Testis (tissue), 2 donors: ENCODE measurements around the gene USF2.

Experiments used
- POLR2A ChIP-seq: fragments of 450-650 bp; IDR thresholded peaks from one replicate; pipeline ENCODE4 v1.6.1; 2017; ENCODE audit warnings: antibody characterized with exemption, mild to moderate bottlenecking, moderate library complexity
- TF ChIP-seq, protein P1 (sequence below), 3 experiments: fragments of 450-650 bp in 2 of 3; fragments of 200-600 bp in 1 of 3; sonication (generic) in 1 of 3; IDR thresholded peaks; one replicate each; pipeline ENCODE4 v1.5.1; 2016 to 2019; ENCODE audit warnings: antibody characterized with exemption in 3 of 3, mild to moderate bottlenecking in 2 of 3, moderate library complexity in 1 of 3

DNA sequence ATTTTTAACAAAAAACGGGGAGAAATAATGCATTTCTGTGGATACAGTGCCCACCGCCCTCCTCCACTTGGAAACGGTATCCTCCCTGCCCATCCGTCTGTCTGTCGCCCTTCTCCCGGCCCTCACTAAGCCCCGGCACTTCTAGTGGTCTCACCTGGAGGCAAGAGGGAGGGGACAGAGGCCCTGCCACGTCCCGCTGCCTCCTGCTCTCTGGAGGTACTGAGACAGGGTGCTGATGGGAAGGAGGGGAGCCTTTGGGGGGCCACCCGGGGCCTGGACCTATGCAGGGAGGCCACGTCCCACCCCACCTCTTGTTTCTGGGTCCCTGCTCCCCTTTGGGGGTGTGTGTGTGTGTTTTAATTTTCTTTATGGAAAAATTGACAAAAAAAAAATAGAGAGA, 10.6 kb downstream of the USF2 start:
- TF ChIP-seq, protein P1, sequence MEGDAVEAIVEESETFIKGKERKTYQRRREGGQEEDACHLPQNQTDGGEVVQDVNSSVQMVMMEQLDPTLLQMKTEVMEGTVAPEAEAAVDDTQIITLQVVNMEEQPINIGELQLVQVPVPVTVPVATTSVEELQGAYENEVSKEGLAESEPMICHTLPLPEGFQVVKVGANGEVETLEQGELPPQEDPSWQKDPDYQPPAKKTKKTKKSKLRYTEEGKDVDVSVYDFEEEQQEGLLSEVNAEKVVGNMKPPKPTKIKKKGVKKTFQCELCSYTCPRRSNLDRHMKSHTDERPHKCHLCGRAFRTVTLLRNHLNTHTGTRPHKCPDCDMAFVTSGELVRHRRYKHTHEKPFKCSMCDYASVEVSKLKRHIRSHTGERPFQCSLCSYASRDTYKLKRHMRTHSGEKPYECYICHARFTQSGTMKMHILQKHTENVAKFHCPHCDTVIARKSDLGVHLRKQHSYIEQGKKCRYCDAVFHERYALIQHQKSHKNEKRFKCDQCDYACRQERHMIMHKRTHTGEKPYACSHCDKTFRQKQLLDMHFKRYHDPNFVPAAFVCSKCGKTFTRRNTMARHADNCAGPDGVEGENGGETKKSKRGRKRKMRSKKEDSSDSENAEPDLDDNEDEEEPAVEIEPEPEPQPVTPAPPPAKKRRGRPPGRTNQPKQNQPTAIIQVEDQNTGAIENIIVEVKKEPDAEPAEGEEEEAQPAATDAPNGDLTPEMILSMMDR (IDR thresholded peaks at IDR 0.05): no peak
- no peak for TF ChIP-seq POLR2A
